Testis (tissue), 3 donors: Measurements from ENCODE around the gene OLFM1. TPM values are rescaled to one million over a fixed set of nuclear protein-coding genes. Genes with fewer than 3 reads are reported as not detected.

ENCODE experiments used
- DNase-seq: peaks from one replicate; pipeline ENCODE4 v3.0.0-alpha.2; 2019
- H3K27ac ChIP-seq, 2 donors: fragments of 200-600 bp; sonication (generic); one replicate each; pipeline ENCODE4 v1.5.1; 2019
- H3K27me3 ChIP-seq: fragments of 200-600 bp; sonication (generic); one replicate; pipeline ENCODE4 v1.5.1; 2019
- H3K36me3 ChIP-seq: fragments of 200-600 bp; sonication (generic); one replicate; pipeline ENCODE4 v1.5.1; 2017; ENCODE audit warnings: low read depth; ENCODE audit errors: missing control alignments
- H3K4me1 ChIP-seq: fragments of 200-600 bp; sonication (generic); one replicate; pipeline ENCODE4 v1.5.1; 2019
- H3K4me3 ChIP-seq, 2 donors: fragments of 200-600 bp; sonication (generic); one replicate each; pipeline ENCODE4 v1.5.1; 2017 to 2019
- H3K9me3 ChIP-seq: fragments of 200-600 bp; sonication (generic); one replicate; pipeline ENCODE4 v1.5.1; 2017
- CTCF ChIP-seq, 3 experiments: fragments of 450-650 bp in 2 of 3; fragments of 200-600 bp in 1 of 3; sonication (generic) in 1 of 3; IDR thresholded peaks; one replicate each; pipeline ENCODE4 v1.5.1; 2016 to 2019; ENCODE audit warnings: antibody characterized with exemption in 3 of 3, mild to moderate bottlenecking in 2 of 3, moderate library complexity in 1 of 3
- POLR2A ChIP-seq: fragments of 450-650 bp; IDR thresholded peaks from one replicate; pipeline ENCODE4 v1.6.1; 2017; ENCODE audit warnings: antibody characterized with exemption, mild to moderate bottlenecking, moderate library complexity
- WGBS, 2 donors: methylation state at CpG; one replicate each; pipeline ENCODE4 v1.1.5; 2018; 5-methylcytosine and 5-hydroxymethylcytosine counted together
- intact Hi-C: fragments of 100-400 bp; cut with DNase I; formaldehyde crosslinking; loops from one replicate; pipeline ENCODE4 v1.15.1; 2023; ENCODE audit warnings: low total_unique reads
- polyA plus RNA-seq: library from polyadenylated mRNA; stranded (reverse); fragments of 350-450 nt; fragmentation: Illumina TruSeq; extraction: RNeasy Lipid Tissue Mini Kit (QIAGEN cat#74804); gene quantifications from one replicate; pipeline ENCODE4 v1.2.3, GENCODE V29; 2014; ENCODE audit warnings: low read depth, low replicate concordance; ENCODE audit not compliant: insufficient read depth
- total RNA-seq, 2 donors: library from RNA; depleted of rRNA; stranded (reverse); fragments of >200 nt; gene quantifications; one replicate each; pipeline ENCODE4 v1.2.3, GENCODE V29; 2016

Gene OLFM1
- total and polyA plus RNA-seq, 3 donors from 2014 or later = 13.9 to 24.4 (median 16.0) TPM

DNA sequence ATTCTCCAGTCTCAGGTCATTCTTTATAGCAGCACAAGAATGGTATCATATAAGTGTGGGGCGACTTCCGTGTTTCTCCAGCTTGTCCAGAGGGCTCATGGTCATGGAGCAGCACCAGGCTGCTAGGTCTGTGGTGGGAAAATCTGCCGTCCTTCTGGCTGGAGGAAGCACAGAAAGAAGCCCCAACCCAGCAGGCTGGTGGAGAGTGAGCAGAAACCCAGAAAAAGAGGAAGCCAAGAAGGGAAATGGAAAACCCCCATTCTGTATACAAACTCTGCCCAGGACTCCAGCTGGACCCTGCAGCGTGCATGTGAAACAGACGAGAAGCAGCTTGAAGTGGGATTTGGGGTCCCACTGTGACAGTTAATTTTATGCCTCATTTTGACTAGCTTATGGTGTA lies 34.3 kb upstream of the OLFM1 start:
- peak; percentile 6 for DNase-seq
- 87 to 90% methylated on average over 5 of the region's 5 CpGs for WGBS, 2 donors

GRCh38 chr9:135055181-135055580 lies 32.3 kb upstream of the OLFM1 start:
- no peak overlapping the region for H3K4me3 ChIP-seq
- TF ChIP-seq CTCF (IDR thresholded peaks at IDR 0.05) (no peak), POLR2A (no peak)

More for the DNA sequence above, 34.3 kb upstream of the OLFM1 start:
- Histone ChIP-seq H3K4me3 (no peak overlapping the region), H3K36me3 (no peaks in the 10 kb centered on the region), H3K4me1 (no peaks in the 10 kb centered on the region), H3K9me3 (no peaks in the 10 kb centered on the region), H3K27ac (no peak overlapping the region), H3K27me3 (no peaks in the 10 kb centered on the region)
- TF ChIP-seq CTCF (IDR thresholded peaks at IDR 0.05) (no peak), POLR2A (no peak)
- intact Hi-C loops = no loop called here

DNA sequence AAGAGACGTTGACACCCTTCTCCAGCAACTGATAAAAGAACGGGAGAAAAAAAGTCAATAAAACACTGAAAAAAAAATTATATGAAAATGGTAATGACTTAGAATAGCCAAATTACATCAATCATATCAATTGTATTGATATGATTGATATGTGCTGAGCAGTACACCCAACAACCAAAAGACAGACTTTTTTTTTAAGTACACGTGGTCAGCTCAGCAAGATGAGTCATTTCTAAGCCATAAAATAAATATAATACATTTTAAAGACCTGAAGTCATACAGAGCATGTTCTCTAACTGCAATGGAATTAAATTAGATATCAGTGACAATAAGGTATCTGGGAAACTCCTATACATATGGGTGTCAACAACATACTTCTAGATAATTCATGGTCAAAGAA lies 30.9 kb upstream of the OLFM1 start:
- WGBS, 2 donors = 76 to 82% methylated on average over 3 of the region's 3 CpGs
- H3K27me3 ChIP-seq = no peaks in the 10 kb centered on the region
- H3K36me3 ChIP-seq = no peaks in the 10 kb centered on the region
- no peak overlapping the region for H3K27ac ChIP-seq
- H3K9me3 ChIP-seq = no peaks in the 10 kb centered on the region
- no peak overlapping the region for H3K4me3 ChIP-seq
- H3K4me1 ChIP-seq = no peaks in the 10 kb centered on the region
- intact Hi-C loops = no loop called here
- TF ChIP-seq POLR2A (no peak), CTCF (IDR thresholded peaks at IDR 0.05) (no peak)
- DNase-seq = no peak

More at GRCh38 chr9:135055181-135055580, 32.3 kb upstream of the OLFM1 start:
- intact Hi-C loops = no loop called here
- Histone ChIP-seq H3K36me3 (no peaks in the 10 kb centered on the region), H3K4me1 (no peaks in the 10 kb centered on the region), H3K27ac (no peak overlapping the region), H3K9me3 (no peaks in the 10 kb centered on the region), H3K27me3 (no peaks in the 10 kb centered on the region)
- WGBS, 2 donors = 57 to 66% methylated on average over 3 of the region's 3 CpGs
- DNase-seq = no peak

DNA sequence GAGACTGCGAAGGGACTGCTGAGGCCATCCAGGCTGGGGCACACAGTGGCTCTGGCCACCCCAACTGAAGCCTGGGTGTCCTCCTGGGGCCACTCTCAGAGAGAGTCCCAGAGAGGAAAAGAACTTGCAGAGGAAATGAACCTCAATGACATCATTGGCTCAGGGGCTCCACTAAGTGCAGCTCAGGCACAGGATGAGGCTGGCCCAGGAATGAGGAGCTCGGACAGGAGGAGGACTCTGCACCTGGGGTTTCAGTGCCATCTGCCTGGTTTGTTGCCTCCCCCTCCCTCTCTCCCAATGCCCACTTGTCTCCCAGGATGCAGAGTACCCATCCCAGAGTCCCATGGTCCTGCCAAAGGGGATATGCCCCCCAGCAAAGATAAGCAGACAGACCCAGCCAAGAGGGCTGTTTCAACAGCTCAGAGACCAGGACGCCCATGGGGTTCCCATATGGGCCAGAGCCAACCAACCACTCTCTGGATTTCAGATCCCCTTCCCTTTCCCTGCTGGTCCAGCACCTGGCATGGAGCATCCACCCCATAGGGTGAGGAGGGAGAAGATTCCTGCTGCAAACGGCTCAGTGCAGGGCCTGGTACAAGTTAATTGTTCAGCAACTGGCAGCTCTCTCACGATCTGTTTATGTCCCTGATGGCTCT lies 26.9 kb upstream of the OLFM1 start:
- DNase-seq = peak; percentile 9
- no peaks in the 10 kb centered on the region for H3K36me3 ChIP-seq
- H3K27ac ChIP-seq = no peak overlapping the region
- 56 to 59% methylated on average over 5 of the region's 5 CpGs for WGBS, 2 donors
- intact Hi-C loops = no loop called here
- H3K4me1 ChIP-seq = no peaks in the 10 kb centered on the region
- TF ChIP-seq POLR2A (no peak), CTCF (IDR thresholded peaks at IDR 0.05) (no peak)
- no peaks in the 10 kb centered on the region for H3K9me3 ChIP-seq
- no peak overlapping the region for H3K4me3 ChIP-seq
- H3K27me3 ChIP-seq = no peaks in the 10 kb centered on the region

DNA sequence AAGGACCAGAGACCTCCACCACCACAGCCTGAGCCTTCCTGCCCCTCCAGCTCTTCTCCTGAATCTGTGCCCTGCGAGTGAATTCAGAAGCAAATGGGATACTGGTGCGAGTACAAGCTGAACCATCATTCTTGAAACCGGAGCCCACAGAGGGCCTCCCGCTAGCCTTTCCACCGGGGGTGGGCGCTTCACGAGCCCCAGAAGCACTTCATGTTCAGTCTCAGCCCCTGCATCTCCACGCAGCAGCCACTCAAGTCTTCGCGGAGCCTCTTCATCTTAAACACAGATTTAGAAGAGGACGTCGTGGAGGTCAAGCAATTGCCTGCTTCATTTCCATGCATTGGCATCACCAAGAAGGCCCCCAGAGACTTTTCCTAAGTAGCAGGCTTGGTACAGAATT lies 26.0 kb upstream of the OLFM1 start:
- intact Hi-C loops = no loop called here
- no peak overlapping the region for H3K4me3 ChIP-seq
- no peaks in the 10 kb centered on the region for H3K4me1 ChIP-seq
- no peak overlapping the region for H3K27ac ChIP-seq
- no peaks in the 10 kb centered on the region for H3K36me3 ChIP-seq
- DNase-seq = peak; percentile 5
- WGBS, 2 donors = 69 to 76% methylated on average over 12 of the region's 12 CpGs
- TF ChIP-seq CTCF (IDR thresholded peaks at IDR 0.05) (no peak), POLR2A (no peak)
- H3K9me3 ChIP-seq = no peaks in the 10 kb centered on the region
- H3K27me3 ChIP-seq = no peaks in the 10 kb centered on the region
